Neural progenitor cell (in vitro differentiated cells): ENCODE measurements around the gene SHROOM2. TPM values are rescaled to one million over a fixed set of nuclear protein-coding genes. Genes with fewer than 3 reads are reported as not detected.
A peak's percentile ranks its signal among the peaks of the same experiment; 100 is the strongest.

Experiments used
- DNase-seq: peaks from one replicate; pipeline ENCODE4 v3.0.0-alpha.2; 2016; ENCODE audit warnings: low spot score
- H2AFZ ChIP-seq: fragments of 200-600 bp; sonication (generic); replicated peaks from 2 replicates; pipeline ENCODE4 v1.6.1; 2016; ENCODE audit warnings: antibody characterized with exemption
- H3F3A ChIP-seq: fragments of 200-600 bp; sonication (generic); 2 replicates; pipeline ENCODE4 v1.6.1; 2016; ENCODE audit warnings: antibody characterized with exemption, low read depth
- H3K27ac ChIP-seq: fragments of 200-600 bp; sonication (generic); 2 replicates; pipeline ENCODE4 v1.5.1; 2016; ENCODE audit warnings: mild to moderate bottlenecking
- H3K27me3 ChIP-seq: fragments of 200-600 bp; sonication (generic); 2 replicates; pipeline ENCODE4 v1.6.1; 2016; ENCODE audit warnings: mild to moderate bottlenecking, moderate library complexity
- H3K36me3 ChIP-seq: fragments of 200-600 bp; sonication (generic); 2 replicates; pipeline ENCODE4 v1.5.1; 2016
- H3K4me1 ChIP-seq: fragments of 200-600 bp; sonication (generic); 2 replicates; pipeline ENCODE4 v1.6.1; 2016; ENCODE audit warnings: mixed run types
- H3K4me2 ChIP-seq: fragments of 200-600 bp; sonication (generic); 2 replicates; pipeline ENCODE4 v1.6.1; 2016
- H3K4me3 ChIP-seq: fragments of 200-600 bp; sonication (generic); 2 replicates; pipeline ENCODE4 v1.5.1; 2016
- H3K79me2 ChIP-seq: fragments of 200-600 bp; sonication (generic); 2 replicates; pipeline ENCODE4 v1.6.1; 2016; ENCODE audit warnings: low read depth
- H3K9ac ChIP-seq: fragments of 200-600 bp; sonication (generic); 2 replicates; pipeline ENCODE4 v1.6.1; 2016
- H3K9me3 ChIP-seq: fragments of 200-600 bp; sonication (generic); 2 replicates; pipeline ENCODE4 v1.5.1; 2016; ENCODE audit warnings: low read depth
- H4K20me1 ChIP-seq: fragments of 200-600 bp; sonication (generic); 2 replicates; pipeline ENCODE4 v1.6.1; 2016; ENCODE audit warnings: low read depth
- H3K27ac Mint-ChIP-seq: 3 replicates; pipeline ENCODE4 v1.8.0; 2021; ENCODE audit warnings: mixed read lengths
- H3K27me3 Mint-ChIP-seq: 2 replicates; pipeline ENCODE4 v1.8.0; 2022; ENCODE audit warnings: low read depth, mild to moderate bottlenecking, inconsistent platforms, moderate library complexity, mixed read lengths; ENCODE audit not compliant: insufficient read depth
- H3K36me3 Mint-ChIP-seq: 3 replicates; pipeline ENCODE4 v1.8.0; 2021; ENCODE audit warnings: mixed read lengths
- H3K4me1 Mint-ChIP-seq: 3 replicates; pipeline ENCODE4 v1.8.0; 2021; ENCODE audit warnings: mixed read lengths
- H3K4me3 Mint-ChIP-seq: 3 replicates; pipeline ENCODE4 v1.8.0; 2021; ENCODE audit warnings: mild to moderate bottlenecking, moderate library complexity, mixed read lengths
- H3K9me3 Mint-ChIP-seq: 3 replicates; pipeline ENCODE4 v1.8.0; 2020; ENCODE audit warnings: mixed read lengths
- CTCF ChIP-seq: fragments of 200-600 bp; sonication (generic); IDR thresholded peaks from 2 replicates; pipeline ENCODE4 v1.5.1; 2017; ENCODE audit warnings: antibody characterized with exemption, mild to moderate bottlenecking
- EZH2 ChIP-seq: fragments of 200-600 bp; sonication (generic); IDR thresholded peaks from 2 replicates; pipeline ENCODE4 v1.6.1; 2017; ENCODE audit warnings: antibody characterized with exemption, mild to moderate bottlenecking, moderate library complexity
- EZH2phosphoT487 ChIP-seq: fragments of 200-600 bp; sonication (generic); IDR thresholded peaks from 2 replicates; pipeline ENCODE4 v1.6.1; 2017; ENCODE audit warnings: antibody characterized with exemption
- total RNA-seq: library from RNA; depleted of rRNA; stranded (reverse); fragments of >200 nt; gene quantifications from 2 replicates; pipeline ENCODE4 v1.2.3, GENCODE V29; 2015; ENCODE audit warnings: low replicate concordance

SHROOM2 gene
- total RNA-seq, 1 donor from 2014 or later, result 9.1 TPM

- Histone ChIP-seq H3K9ac (no peak overlapping the region), H3K27ac (no peak overlapping the region), H3K4me3 (no peak overlapping the region), H3K4me1 (no peaks in the 10 kb centered on the region), H3K9me3 (no peaks in the 10 kb centered on the region), H2AFZ (no peak overlapping the region), H3K4me2 (no peak overlapping the region), H3K36me3 (no peaks in the 10 kb centered on the region), H3K79me2 (no peaks in the 10 kb centered on the region), H3F3A (no peaks in the 10 kb centered on the region), H4K20me1 (no peaks in the 10 kb centered on the region), H3K27me3 (no peaks in the 10 kb centered on the region)
- H3K4me3 Mint-ChIP-seq, result no peak overlapping the region
- H3K36me3 Mint-ChIP-seq, result peaks cover 6% of the 10 kb centered on the region
- no peaks in the 10 kb centered on the region for H3K4me1 Mint-ChIP-seq
- no peak for DNase-seq
- TF ChIP-seq EZH2phosphoT487 (no peak), EZH2 (no peak), CTCF (peak; percentile 20)
- peaks cover 14% of the 10 kb centered on the region for H3K9me3 Mint-ChIP-seq
- no peaks in the 10 kb centered on the region for H3K27me3 Mint-ChIP-seq
- no peak overlapping the region for H3K27ac Mint-ChIP-seq
These were observed 202.5 kb downstream of the SHROOM2 start for GRCh38 chrX:9988762-9989161.

- Mint-ChIP-seq H3K36me3 (peaks cover 6% of the 10 kb centered on the region), H3K27me3 (peaks cover 2% of the 10 kb centered on the region), H3K4me1 (no peaks in the 10 kb centered on the region), H3K9me3 (peaks cover 21% of the 10 kb centered on the region), H3K4me3 (no peak overlapping the region), H3K27ac (no peak overlapping the region)
- TF ChIP-seq CTCF, result no peak
- no peak for TF ChIP-seq EZH2phosphoT487
- no peak for TF ChIP-seq EZH2
- Histone ChIP-seq H3K27ac (no peak overlapping the region), H3F3A (no peaks in the 10 kb centered on the region), H3K36me3 (no peaks in the 10 kb centered on the region), H3K27me3 (no peaks in the 10 kb centered on the region), H2AFZ (no peak overlapping the region), H3K79me2 (no peaks in the 10 kb centered on the region), H3K9me3 (peaks cover 10% of the 10 kb centered on the region), H3K9ac (no peak overlapping the region), H3K4me3 (no peak overlapping the region), H4K20me1 (no peaks in the 10 kb centered on the region), H3K4me2 (no peak overlapping the region), H3K4me1 (no peaks in the 10 kb centered on the region)
- DNase-seq, result no peak
These were observed 205.8 kb downstream of the SHROOM2 start for GRCh38 chrX:9992061-9992460.

- Mint-ChIP-seq H3K27me3 (peaks cover 2% of the 10 kb centered on the region), H3K4me1 (no peaks in the 10 kb centered on the region), H3K36me3 (peaks cover 6% of the 10 kb centered on the region), H3K27ac (no peak overlapping the region), H3K9me3 (peaks cover 21% of the 10 kb centered on the region), H3K4me3 (no peak overlapping the region)
- DNase-seq, result no peak
- Histone ChIP-seq H3K36me3 (no peaks in the 10 kb centered on the region), H3K27ac (no peak overlapping the region), H3K79me2 (no peaks in the 10 kb centered on the region), H3K9me3 (peaks cover 10% of the 10 kb centered on the region), H2AFZ (no peak overlapping the region), H3K9ac (no peak overlapping the region), H3K4me1 (no peaks in the 10 kb centered on the region), H3F3A (no peaks in the 10 kb centered on the region), H3K4me3 (no peak overlapping the region), H3K4me2 (no peak overlapping the region), H3K27me3 (no peaks in the 10 kb centered on the region), H4K20me1 (no peaks in the 10 kb centered on the region)
- TF ChIP-seq EZH2 (no peak), CTCF (no peak), EZH2phosphoT487 (no peak)
These were observed 206.5 kb downstream of the SHROOM2 start for GRCh38 chrX:9992724-9993123.
